Hepatocyte (in vitro differentiated cells): ENCODE data around the gene UBA1.

ENCODE experiments used
- EZH2phosphoT487 ChIP-seq: fragments of 200-600 bp; sonication (generic); IDR thresholded peaks from one replicate; pipeline ENCODE4 v1.6.1; 2018; ENCODE audit warnings: antibody characterized with exemption, mild to moderate bottlenecking, low read depth, moderate library complexity; ENCODE audit not compliant: unreplicated experiment, severe bottlenecking
- TF ChIP-seq, protein P1 (sequence below): fragments of 200-600 bp; sonication (generic); IDR thresholded peaks from 2 replicates; pipeline ENCODE4 v1.5.1; 2016; ENCODE audit warnings: antibody characterized with exemption, mild to moderate bottlenecking; ENCODE audit not compliant: poor library complexity

DNA sequence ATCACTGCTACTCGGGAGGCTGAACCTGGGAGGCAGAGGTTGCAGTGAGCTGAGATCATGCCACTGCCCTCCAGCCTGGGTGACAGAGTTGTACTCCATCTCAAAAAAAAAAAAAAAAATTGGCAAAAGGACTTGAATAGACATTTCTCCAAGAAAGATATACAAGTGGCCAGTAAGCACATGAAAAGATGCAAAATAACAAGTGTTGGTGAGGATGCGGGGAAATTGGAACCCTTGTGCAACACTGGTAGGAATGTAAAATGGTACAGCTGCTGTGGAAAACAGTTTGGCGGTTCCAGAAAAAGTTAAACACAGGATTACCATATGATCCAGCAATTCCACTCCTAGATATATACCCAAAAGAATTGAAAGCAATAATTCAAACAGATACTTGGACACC lies 29.2 kb upstream of the UBA1 start:
- TF ChIP-seq, protein P1, sequence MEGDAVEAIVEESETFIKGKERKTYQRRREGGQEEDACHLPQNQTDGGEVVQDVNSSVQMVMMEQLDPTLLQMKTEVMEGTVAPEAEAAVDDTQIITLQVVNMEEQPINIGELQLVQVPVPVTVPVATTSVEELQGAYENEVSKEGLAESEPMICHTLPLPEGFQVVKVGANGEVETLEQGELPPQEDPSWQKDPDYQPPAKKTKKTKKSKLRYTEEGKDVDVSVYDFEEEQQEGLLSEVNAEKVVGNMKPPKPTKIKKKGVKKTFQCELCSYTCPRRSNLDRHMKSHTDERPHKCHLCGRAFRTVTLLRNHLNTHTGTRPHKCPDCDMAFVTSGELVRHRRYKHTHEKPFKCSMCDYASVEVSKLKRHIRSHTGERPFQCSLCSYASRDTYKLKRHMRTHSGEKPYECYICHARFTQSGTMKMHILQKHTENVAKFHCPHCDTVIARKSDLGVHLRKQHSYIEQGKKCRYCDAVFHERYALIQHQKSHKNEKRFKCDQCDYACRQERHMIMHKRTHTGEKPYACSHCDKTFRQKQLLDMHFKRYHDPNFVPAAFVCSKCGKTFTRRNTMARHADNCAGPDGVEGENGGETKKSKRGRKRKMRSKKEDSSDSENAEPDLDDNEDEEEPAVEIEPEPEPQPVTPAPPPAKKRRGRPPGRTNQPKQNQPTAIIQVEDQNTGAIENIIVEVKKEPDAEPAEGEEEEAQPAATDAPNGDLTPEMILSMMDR, result no peak
- no peak for TF ChIP-seq EZH2phosphoT487
